CD14-positive monocyte (primary cell): ENCODE results near the gene OR10W1. TPM values are rescaled to one million over a fixed set of nuclear protein-coding genes. Genes with fewer than 3 reads are reported as not detected.

Experiments used
- DNase-seq, 3 donors: peaks; one replicate each; pipeline ENCODE4 v3.0.0-alpha.2; 2011 to 2022
- H2AFZ ChIP-seq: 2 replicates; pipeline ENCODE4 v1.6.0; 2012; ENCODE audit warnings: mild to moderate bottlenecking, low read depth, low read length, inconsistent platforms; ENCODE audit not compliant: insufficient read depth, poor library complexity, severe bottlenecking
- H3K27ac ChIP-seq, 2 donors: 1 replicate in 1 of 2; 2 replicates in 1 of 2; pipeline ENCODE4 v1.5.1; 2012 to 2013; ENCODE audit warnings: low read length in 2 of 2, control low read depth in 1 of 2, inconsistent platforms in 1 of 2, low read depth in 1 of 2, mild to moderate bottlenecking in 1 of 2
- H3K27me3 ChIP-seq, 2 donors: one replicate each; pipeline versions ENCODE4 v1.6.0 to v1.6.1; 2011 to 2013; ENCODE audit warnings: low read length in 2 of 2; ENCODE audit not compliant: control insufficient read depth in 2 of 2, insufficient read depth in 2 of 2
- H3K36me3 ChIP-seq, 2 donors: replicated peaks in 1 of 2; 1 replicate in 1 of 2; 2 replicates in 1 of 2; pipeline versions ENCODE4 v1.5.1 to v1.6.1; 2012 to 2013; ENCODE audit warnings: low read length in 2 of 2, control low read depth in 1 of 2, inconsistent platforms in 1 of 2, mild to moderate bottlenecking in 1 of 2; ENCODE audit not compliant: insufficient read depth in 2 of 2, control insufficient read depth in 1 of 2
- H3K4me1 ChIP-seq, 2 donors: 1 replicate in 1 of 2; 2 replicates in 1 of 2; pipeline versions ENCODE4 v1.5.1 to v1.6.1; 2012 to 2013; ENCODE audit warnings: low read length in 2 of 2, control low read depth in 1 of 2, inconsistent platforms in 1 of 2, mild to moderate bottlenecking in 1 of 2, moderate library complexity in 1 of 2; ENCODE audit not compliant: insufficient read depth in 2 of 2, control insufficient read depth in 1 of 2
- H3K4me2 ChIP-seq: replicated peaks from 2 replicates; pipeline ENCODE3; 2012; ENCODE audit warnings: low read length, moderate library complexity, mild to moderate bottlenecking; ENCODE audit not compliant: poor library complexity, severe bottlenecking; ENCODE audit errors: extremely low read depth
- H3K4me3 ChIP-seq, 3 experiments: fragments of 200-600 bp in 1 of 3; sonication (generic) in 1 of 3; replicated peaks in 1 of 3; 1 replicate in 2 of 3; 2 replicates in 1 of 3; pipeline ENCODE4 v1.5.1; 2011 to 2013; ENCODE audit warnings: low read length in 3 of 3, mild to moderate bottlenecking in 3 of 3, control low read depth in 2 of 3, low read depth in 2 of 3, inconsistent platforms in 1 of 3, moderate library complexity in 1 of 3
- H3K79me2 ChIP-seq: 2 replicates; pipeline ENCODE4 v1.6.0; 2012; ENCODE audit warnings: mild to moderate bottlenecking, control low read depth, inconsistent platforms, low read length, moderate library complexity; ENCODE audit not compliant: insufficient read depth
- H3K9ac ChIP-seq: 2 replicates; pipeline ENCODE4 v1.6.0; 2017; ENCODE audit warnings: low read length, mild to moderate bottlenecking; ENCODE audit not compliant: insufficient read depth, poor library complexity, severe bottlenecking
- H3K9me3 ChIP-seq, 2 donors: replicated peaks in 1 of 2; 1 replicate in 1 of 2; 2 replicates in 1 of 2; pipeline versions ENCODE4 v1.5.1 to v1.6.1; 2012 to 2013; ENCODE audit warnings: low read length in 2 of 2, control low read depth in 1 of 2; ENCODE audit not compliant: control insufficient read depth in 1 of 2, insufficient read depth in 1 of 2
- H4K20me1 ChIP-seq: 2 replicates; pipeline ENCODE4 v1.6.0; 2012; ENCODE audit warnings: mild to moderate bottlenecking, low read length, control low read depth, moderate library complexity; ENCODE audit not compliant: insufficient read depth
- H3K27ac Mint-ChIP-seq, 7 donors: one replicate each; pipeline ENCODE4 v1.8.0; 2020; ENCODE audit warnings: mild to moderate bottlenecking in 7 of 7, mixed read lengths in 7 of 7, moderate library complexity in 6 of 7, inconsistent platforms in 2 of 7
- H3K27me3 Mint-ChIP-seq, 3 donors: one replicate each; pipeline ENCODE4 v1.8.0; 2021 to 2022; ENCODE audit warnings: low read depth in 3 of 3, mild to moderate bottlenecking in 3 of 3, mixed read lengths in 3 of 3, moderate library complexity in 3 of 3, inconsistent platforms in 1 of 3
- H3K36me3 Mint-ChIP-seq, 2 donors: one replicate each; pipeline ENCODE4 v1.8.0; 2020; ENCODE audit warnings: mixed read lengths in 2 of 2, inconsistent platforms in 1 of 2, mild to moderate bottlenecking in 1 of 2
- H3K4me1 Mint-ChIP-seq: one replicate; pipeline ENCODE4 v1.8.0; 2020; ENCODE audit warnings: mild to moderate bottlenecking, mixed read lengths
- H3K4me3 Mint-ChIP-seq, 2 donors: one replicate each; pipeline ENCODE4 v1.8.0; 2020; ENCODE audit warnings: mild to moderate bottlenecking in 2 of 2, mixed read lengths in 2 of 2, moderate library complexity in 1 of 2
- H3K9me3 Mint-ChIP-seq, 7 donors: one replicate each; pipeline ENCODE4 v1.8.0; 2020 to 2022; ENCODE audit warnings: mixed read lengths in 7 of 7, mild to moderate bottlenecking in 6 of 7, moderate library complexity in 6 of 7, inconsistent platforms in 2 of 7
- WGBS: methylation state at CpG from one replicate; pipeline ENCODE4 v1.1.5; 2013; ENCODE audit warnings: missing lambda C conversion rate; ENCODE audit not compliant: insufficient coverage; 5-methylcytosine and 5-hydroxymethylcytosine counted together
- intact Hi-C, 2 donors: fragments of 100-400 bp; cut with micrococcal nuclease; formaldehyde crosslinking; loops; one replicate each; pipeline versions ENCODE4 v1.15.0 to v1.15.1; 2023
- polyA plus RNA-seq, 3 donors: library from polyadenylated mRNA; depleted of rRNA in 1 of 3; unstranded in 2 of 3; stranded (reverse) in 1 of 3; fragments of 300-500 nt in 2 of 3; fragments of >200 nt in 1 of 3; fragmentation: Illumina TruSeq in 2 of 3; gene quantifications; 1 replicate in 2 of 3; 2 replicates in 1 of 3; pipeline ENCODE4 v1.2.3, GENCODE V29; 2012 to 2021
- TF ChIP-seq, protein P1 (sequence below): fragments of 200-600 bp; IDR thresholded peaks from one replicate; pipeline ENCODE4 v1.8.0; 2022; ENCODE audit warnings: antibody characterized with exemption, mild to moderate bottlenecking

OR10W1 gene
- polyA plus RNA-seq, 3 donors: not detected

GRCh38 chr11:58227956-58228615 lies 40.0 kb downstream of the OR10W1 start:
- H3K27me3 ChIP-seq: no peaks in the 10 kb centered on the region
- Mint-ChIP-seq H3K27ac (no peak overlapping the region), H3K4me1 (no peaks in the 10 kb centered on the region), H3K9me3 (peaks cover 4 to 9% (median 7%) of the 10 kb centered on the region in 7 donors), H3K4me3 (no peak overlapping the region), H3K36me3 (no peaks in the 10 kb centered on the region), H3K27me3 (peaks cover 0 to 6% (median 0%) of the 10 kb centered on the region in 3 donors)
- no peak for DNase-seq
- no peak overlapping the region for H3K4me3 ChIP-seq
- no peak overlapping the region for H3K27ac ChIP-seq
- WGBS: 96% methylated on average over 32 of the region's 32 CpGs
- H3K9ac ChIP-seq: no peak overlapping the region
- no peaks in the 10 kb centered on the region for H3K79me2 ChIP-seq
- H3K4me1 ChIP-seq: no peaks in the 10 kb centered on the region
- H3K36me3 ChIP-seq: no peaks in the 10 kb centered on the region
- TF ChIP-seq, protein P1, sequence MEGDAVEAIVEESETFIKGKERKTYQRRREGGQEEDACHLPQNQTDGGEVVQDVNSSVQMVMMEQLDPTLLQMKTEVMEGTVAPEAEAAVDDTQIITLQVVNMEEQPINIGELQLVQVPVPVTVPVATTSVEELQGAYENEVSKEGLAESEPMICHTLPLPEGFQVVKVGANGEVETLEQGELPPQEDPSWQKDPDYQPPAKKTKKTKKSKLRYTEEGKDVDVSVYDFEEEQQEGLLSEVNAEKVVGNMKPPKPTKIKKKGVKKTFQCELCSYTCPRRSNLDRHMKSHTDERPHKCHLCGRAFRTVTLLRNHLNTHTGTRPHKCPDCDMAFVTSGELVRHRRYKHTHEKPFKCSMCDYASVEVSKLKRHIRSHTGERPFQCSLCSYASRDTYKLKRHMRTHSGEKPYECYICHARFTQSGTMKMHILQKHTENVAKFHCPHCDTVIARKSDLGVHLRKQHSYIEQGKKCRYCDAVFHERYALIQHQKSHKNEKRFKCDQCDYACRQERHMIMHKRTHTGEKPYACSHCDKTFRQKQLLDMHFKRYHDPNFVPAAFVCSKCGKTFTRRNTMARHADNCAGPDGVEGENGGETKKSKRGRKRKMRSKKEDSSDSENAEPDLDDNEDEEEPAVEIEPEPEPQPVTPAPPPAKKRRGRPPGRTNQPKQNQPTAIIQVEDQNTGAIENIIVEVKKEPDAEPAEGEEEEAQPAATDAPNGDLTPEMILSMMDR: no peak
- no peak overlapping the region for H3K4me2 ChIP-seq
- H2AFZ ChIP-seq: no peak overlapping the region
- no peaks in the 10 kb centered on the region for H4K20me1 ChIP-seq
- H3K9me3 ChIP-seq: peaks cover 5 to 7% of the 10 kb centered on the region in 2 donors
- intact Hi-C loops: no loop called here

- Histone ChIP-seq H3K9ac (no peak overlapping the region), H3K4me1 (no peaks in the 10 kb centered on the region), H3K79me2 (no peaks in the 10 kb centered on the region), H3K36me3 (no peaks in the 10 kb centered on the region), H3K9me3 (peaks cover 0 to 2% of the 10 kb centered on the region in 2 donors), H3K27me3 (no peaks in the 10 kb centered on the region), H3K4me3 (no peak overlapping the region), H3K4me2 (no peak overlapping the region), H2AFZ (no peak overlapping the region), H4K20me1 (no peaks in the 10 kb centered on the region), H3K27ac (no peak overlapping the region)
- Mint-ChIP-seq H3K9me3 (peaks cover 0 to 6% (median 0%) of the 10 kb centered on the region in 7 donors), H3K4me1 (no peaks in the 10 kb centered on the region), H3K36me3 (no peaks in the 10 kb centered on the region), H3K27ac (no peak overlapping the region), H3K27me3 (peaks cover 0 to 2% (median 0%) of the 10 kb centered on the region in 3 donors), H3K4me3 (no peak overlapping the region)
- no peak for DNase-seq
- WGBS: 81% methylated on average over 2 of the region's 7 CpGs
- TF ChIP-seq, protein P1: no peak
- intact Hi-C loops: no loop called here
Observed at GRCh38 chr11:58222721-58223120, 45.3 kb downstream of the OR10W1 start.

Other genes with a start within 250 kb of the OR10W1 start
- gene OR9Q1, start 244.4 kb downstream of the OR10W1 start, polyA plus RNA-seq: not detected
- not detected for gene OR6Q1, start 237.3 kb downstream of the OR10W1 start, polyA plus RNA-seq
- gene OR9I1, start 142.7 kb downstream of the OR10W1 start, polyA plus RNA-seq: not detected
- gene OR9Q2, start 79.2 kb downstream of the OR10W1 start, polyA plus RNA-seq: not detected
- not detected for gene OR1S2, start 64.1 kb downstream of the OR10W1 start, polyA plus RNA-seq
- not detected for gene OR1S1, start 55.5 kb downstream of the OR10W1 start, polyA plus RNA-seq
- gene OR10Q1, start 39.3 kb downstream of the OR10W1 start, polyA plus RNA-seq: not detected
- gene OR5B17, start 90.8 kb upstream of the OR10W1 start, polyA plus RNA-seq: not detected
- not detected for gene OR5B3, start 138.6 kb upstream of the OR10W1 start, polyA plus RNA-seq
- not detected for gene OR5B2, start 159.9 kb upstream of the OR10W1 start, polyA plus RNA-seq
- not detected for gene OR5B12, start 174.0 kb upstream of the OR10W1 start, polyA plus RNA-seq
- under 1 TPM in 1 of 3 donors, not detected in 2; 0.12 TPM for gene OR5B21, start 239.8 kb upstream of the OR10W1 start, polyA plus RNA-seq